GM12878 (cell line): ENCODE measurements around the gene SEMA4C. TPM values are rescaled to one million over a fixed set of nuclear protein-coding genes. Genes with fewer than 3 reads are reported as not detected.

ENCODE experiments used
- ATAC-seq: fragments of 200-7000 bp; cut with Tn5 transposase; 3 replicates; pipeline ENCODE4 v1.9.1; 2020; ENCODE audit warnings: mild to moderate bottlenecking, moderate library complexity
- BruUV-seq: library from RNA; stranded (reverse); fragments of 400-500 nt; replicated peaks from 2 replicates; lab custom pipeline; 2021; lab: Mats Ljungman, UMichigan
- CTCF ChIA-PET: fragments of 300-600 bp; sonication (Branson Sonifier 250); formaldehyde crosslinking; extraction: SDS; loops from one replicate; lab custom pipeline; 2021; ENCODE audit warnings: inconsistent platforms; lab: Yijun Ruan, JAX
- POLR2A ChIA-PET: fragments of 350-600 bp; formaldehyde crosslinking; extraction: SDS; loops from one replicate; lab custom pipeline; 2021; ENCODE audit warnings: inconsistent platforms; lab: Charles Lee
- RAD21 ChIA-PET: fragments of 300-600 bp; sonication (Branson Sonifier 250); formaldehyde crosslinking; loops from one replicate; lab custom pipeline; 2023; ENCODE audit warnings: antibody characterized with exemption; ENCODE audit not compliant: unreplicated experiment; lab: Charles Lee
- SMC1A ChIA-PET: fragments of 300-600 bp; sonication (Branson Sonifier 250); formaldehyde crosslinking; loops from one replicate; lab custom pipeline; 2023; ENCODE audit not compliant: unreplicated experiment, uncharacterized antibody; lab: Charles Lee
- DNase-seq: peaks from one replicate; pipeline ENCODE4 v3.0.0-alpha.2; 2011; ENCODE audit warnings: low read depth, low spot score
- FAIRE-seq: peaks from 3 replicates; lab custom pipeline; 2011; peaks lifted over from hg19 to GRCh38; lab: Jason Lieb, UNC
- H2AFZ ChIP-seq: 2 replicates; pipeline ENCODE4 v1.6.0; 2011; ENCODE audit warnings: low read depth, low read length, control low read depth; ENCODE audit not compliant: control insufficient read depth
- H3K27ac ChIP-seq: 2 replicates; pipeline ENCODE4 v1.5.1; 2011; ENCODE audit warnings: control low read depth; ENCODE audit not compliant: control insufficient read depth, insufficient read depth
- H3K27me3 ChIP-seq, 2 experiments: replicated peaks in 1 of 2; 2 replicates each; pipeline versions ENCODE4 v1.6.0 to v1.6.1; 2011; ENCODE audit warnings: low read length in 1 of 2; ENCODE audit not compliant: control insufficient read depth in 2 of 2, insufficient read depth in 2 of 2
- H3K36me3 ChIP-seq, 2 experiments: 2 replicates each; pipeline ENCODE4 v1.5.1; 2011; ENCODE audit warnings: low read length in 1 of 2; ENCODE audit not compliant: control insufficient read depth in 2 of 2, insufficient read depth in 2 of 2
- H3K4me1 ChIP-seq: 2 replicates; pipeline ENCODE4 v1.6.1; 2011; ENCODE audit warnings: mild to moderate bottlenecking, low read length, moderate library complexity, mixed read lengths; ENCODE audit not compliant: control insufficient read depth, insufficient read depth
- H3K4me2 ChIP-seq: 2 replicates; pipeline ENCODE4 v1.6.0; 2011; ENCODE audit warnings: control low read depth; ENCODE audit not compliant: control insufficient read depth, insufficient read depth
- H3K4me3 ChIP-seq: fragments of 200-600 bp; sonication (generic); 2 replicates; pipeline ENCODE4 v1.5.1; 2016
- H3K79me2 ChIP-seq: 2 replicates; pipeline ENCODE4 v1.6.0; 2011; ENCODE audit warnings: low read length; ENCODE audit not compliant: control insufficient read depth, insufficient read depth
- H3K9ac ChIP-seq: 2 replicates; pipeline ENCODE4 v1.8.0; 2011; ENCODE audit warnings: low read length, control low read depth, mixed read lengths; ENCODE audit not compliant: control insufficient read depth, insufficient read depth
- H3K9me3 ChIP-seq: replicated peaks from 3 replicates; pipeline ENCODE4 v1.5.1; 2011; ENCODE audit warnings: mild to moderate bottlenecking, low read length; ENCODE audit not compliant: control insufficient read depth, insufficient read depth
- H4K20me1 ChIP-seq: 2 replicates; pipeline ENCODE4 v1.6.0; 2011; ENCODE audit not compliant: control insufficient read depth, insufficient read depth
- CBX3 ChIP-seq: fragments of 200-600 bp; sonication (generic); IDR thresholded peaks from 2 replicates; pipeline ENCODE4 v1.6.1; 2016; ENCODE audit warnings: low read depth, borderline replicate concordance
- E4F1 ChIP-seq: fragments of 450-650 bp; IDR thresholded peaks from 2 replicates; pipeline ENCODE4 v1.6.1; 2018; ENCODE audit warnings: borderline replicate concordance, mild to moderate bottlenecking; ENCODE audit not compliant: partially characterized antibody
- IRF4 ChIP-seq: IDR thresholded peaks from 2 replicates; pipeline ENCODE4 v1.6.1; 2011; ENCODE audit warnings: low read depth, low read length
- KDM1A ChIP-seq: fragments of 200-600 bp; sonication (generic); IDR thresholded peaks from 2 replicates; pipeline ENCODE4 v1.6.1; 2016; ENCODE audit warnings: borderline replicate concordance
- MAX ChIP-seq: IDR thresholded peaks from 2 replicates; pipeline ENCODE4 v1.6.1; 2012; ENCODE audit warnings: low read depth, low read length, improper control_type of control experiment
- RCOR1 ChIP-seq: conservative IDR thresholded peaks from 2 replicates; pipeline ENCODE4 v1.6.1; 2012; ENCODE audit warnings: low read depth, low read length, improper control_type of control experiment
- TAF1 ChIP-seq: IDR thresholded peaks from 2 replicates; pipeline ENCODE4 v1.6.1; 2011; ENCODE audit warnings: mild to moderate bottlenecking, low read depth, low read length, borderline replicate concordance
- ZSCAN29 ChIP-seq: fragments of 450-650 bp; IDR thresholded peaks from 2 replicates; pipeline ENCODE4 v1.6.1; 2017; ENCODE audit warnings: mild to moderate bottlenecking, moderate library complexity
- ZZZ3 ChIP-seq: IDR thresholded peaks from 2 replicates; pipeline ENCODE4 v1.6.1; 2011; ENCODE audit warnings: low read depth; ENCODE audit not compliant: control insufficient read depth, insufficient read length
- WGBS: methylation state at CpG from one replicate; pipeline ENCODE4 v1.1.6; 2016; ENCODE audit warnings: low lambda C conversion rate; ENCODE audit not compliant: insufficient replicate concordance, insufficient coverage; ENCODE audit errors: missing lambda C conversion rate; 5-methylcytosine and 5-hydroxymethylcytosine counted together
- in situ Hi-C: fragments of 300-500 bp; cut with MboI; formaldehyde crosslinking; loops from 9 replicates; pipeline ENCODE4 v1.14.3; 2018; ENCODE audit warnings: mixed read lengths
- intact Hi-C: fragments of 100-400 bp; cut with micrococcal nuclease; formaldehyde crosslinking; loops from one replicate; pipeline ENCODE4 v1.14.2; 2022; ENCODE audit not compliant: unreplicated experiment
- polyA plus RNA-seq, 11 experiments: library from polyadenylated mRNA; depleted of rRNA in 4 of 11; unstranded in 6 of 11; stranded (reverse) in 5 of 11; fragments of >200 nt; fragmentation: Nextera tagmentation in 4 of 11; fragmentation: Illumina TruSeq in 1 of 11; extraction: Ambion mirVana in 4 of 11; extraction: Trizol in 1 of 11; gene quantifications; 1 replicate in 1 of 11; 2 replicates in 10 of 11; pipeline versions ENCODE4 v1.2.1 to v1.2.3, GENCODE V29; 2011 to 2016; ENCODE audit warnings: inconsistent platforms in 2 of 11, missing spikeins in 2 of 11, low read depth in 1 of 11
- total RNA-seq, 4 experiments: library from RNA; depleted of rRNA in 3 of 4; stranded (reverse); fragments of >200 nt in 3 of 4; fragmentation: Illumina TruSeq in 1 of 4; extraction: Trizol in 1 of 4; gene quantifications; 2 replicates each; pipeline versions ENCODE4 v1.2.1 to v1.2.3, GENCODE V29; 2013 to 2021

Gene SEMA4C
- total and polyA plus RNA-seq, 10 of the 15 experiments (the other 5 are each of a cell fraction or from before 2014, with no cell fraction given) = 0.06 to 21.6 (median 6.8) TPM

- peaks cover 3% of the 10 kb centered on the region; the same call in 1 of the 2 replicates for H3K4me1 ChIP-seq
- ATAC-seq = no peak
- CTCF ChIA-PET = interaction anchor here (10.4 kb wide), 1 partner anchor 99 kb away, joined by 238 read pairs; no protein-coding TSS in a partner anchor
- WGBS = 96% methylated on average over 13 of the region's 15 CpGs
- intact Hi-C loops (no loop called here), in situ Hi-C loops (loop anchor here (10.0 kb wide), 1 partner anchor 261 kb away; the partner anchor contains the start of gene ANKRD36)
- no peak overlapping the region for H2AFZ ChIP-seq
- no peaks in the 10 kb centered on the region for H3K27me3 ChIP-seq
- no peak overlapping the region for H3K4me3 ChIP-seq
- H3K9ac ChIP-seq = no peak overlapping the region
- H3K27ac ChIP-seq = no peak overlapping the region
- no peak for FAIRE-seq
- no peak for TF ChIP-seq CBX3
- TF ChIP-seq ZSCAN29 = no peak
- TF ChIP-seq, all 136 proteins: peak for 0
- ChIA-PET RAD21 (no interaction called here), SMC1A (no interaction called here), POLR2A (no interaction called here)
- no TSS peak for BruUV-seq
- H3K4me2 ChIP-seq = no peak overlapping the region
- no peaks in the 10 kb centered on the region for H3K9me3 ChIP-seq
- H3K36me3 ChIP-seq = peaks cover 3 to 7% of the 10 kb centered on the region in 2 experiments; a peak in 3 of 4 replicates
- H3K79me2 ChIP-seq = peaks cover 18% of the 10 kb centered on the region
- H4K20me1 ChIP-seq = no peaks in the 10 kb centered on the region
- DNase-seq = no peak
These were observed 16.6 kb downstream of the SEMA4C start for GRCh38 chr2:96853321-96853720.

GRCh38 chr2:96852667-96853066 lies 17.2 kb downstream of the SEMA4C start:
- ChIA-PET CTCF (interaction anchor here (10.4 kb wide), 1 partner anchor 100 kb away, joined by 238 read pairs; no protein-coding TSS in a partner anchor), POLR2A (interaction anchor here (0.6 to 1.2 kb wide), 5 partner anchors 10 to 570 kb away, joined by 3 to 4 read pairs (median 3); no protein-coding TSS in a partner anchor), RAD21 (no interaction called here), SMC1A (interaction anchor here (1.1 kb wide), 1 partner anchor 112 kb away, joined by 3 read pairs; no protein-coding TSS in a partner anchor)
- no peak overlapping the region for H3K4me2 ChIP-seq
- no peak for TF ChIP-seq RCOR1
- no peak for TF ChIP-seq TAF1
- TF ChIP-seq MAX = no peak
- no peak for TF ChIP-seq ZZZ3
- TF ChIP-seq E4F1 = no peak
- no peak for TF ChIP-seq KDM1A
- no peak for TF ChIP-seq IRF4
- H3K36me3 ChIP-seq = peaks cover 6 to 7% of the 10 kb centered on the region in 2 experiments; a peak in 3 of 4 replicates
- intact Hi-C loops = no loop called here
- H3K9ac ChIP-seq = no peak overlapping the region
- H2AFZ ChIP-seq = no peak overlapping the region
- no peaks in the 10 kb centered on the region for H3K9me3 ChIP-seq
- peaks cover 17% of the 10 kb centered on the region for H3K79me2 ChIP-seq
- no peak for FAIRE-seq
- peaks cover 3% of the 10 kb centered on the region; the same call in 1 of the 2 replicates for H3K4me1 ChIP-seq
- H3K27me3 ChIP-seq = no peaks in the 10 kb centered on the region
- H4K20me1 ChIP-seq = no peaks in the 10 kb centered on the region
- DNase-seq = no peak
- WGBS = 98% methylated on average over 6 of the region's 6 CpGs
- no peak overlapping the region for H3K4me3 ChIP-seq
- BruUV-seq = no TSS peak
- ATAC-seq = no peak
- no peak overlapping the region for H3K27ac ChIP-seq
- in situ Hi-C loops = loop anchor here (10.0 kb wide), 1 partner anchor 262 kb away; the partner anchor contains the start of gene ANKRD36
